ENCODE measurements around the gene GPC5.

GPC5 gene

GRCh38 chr13:91758724-91759123, 360.3 kb downstream of the GPC5 start:
- ChIA-PET POLR2A (no interaction called here), CTCF (no interaction called here)
- DNase-seq (ENCODE audit: extremely low spot score) = no peak
- TF ChIP-seq FOXM1 (IDR thresholded peaks at IDR 0.05; ENCODE audit: borderline replicate concordance) (no peak), L3MBTL2 (conservative IDR thresholded peaks at IDR 0.05) (no peak), LEF1 (IDR thresholded peaks at IDR 0.05; ENCODE audit: borderline replicate concordance) (no peak), SUZ12 (IDR thresholded peaks at IDR 0.05) (no peak), BHLHE40 (IDR thresholded peaks at IDR 0.05; ENCODE audit: borderline replicate concordance) (no peak), FOXA1 (IDR thresholded peaks at IDR 0.05) (no peak), HDGF (IDR thresholded peaks at IDR 0.05; ENCODE audit: borderline replicate concordance) (no peak), SP1 (IDR thresholded peaks at IDR 0.05) (no peak), ARNT (IDR thresholded peaks at IDR 0.05) (no peak), PKNOX1 (IDR thresholded peaks at IDR 0.05) (no peak)

- ChIA-PET CTCF (no interaction called here), POLR2A (no interaction called here)
- DNase-seq (ENCODE audit: extremely low spot score) = no peak
- TF ChIP-seq NFRKB (IDR thresholded peaks at IDR 0.05) = no peak
- TF ChIP-seq ARNT (IDR thresholded peaks at IDR 0.05) = no peak
These were observed 364.5 kb downstream of the GPC5 start for GRCh38 chr13:91762957-91763356.

- ChIA-PET POLR2A (no interaction called here), CTCF (no interaction called here)
- TF ChIP-seq SUZ12 (IDR thresholded peaks at IDR 0.05) = no peak
- no peak for TF ChIP-seq FOXM1 (IDR thresholded peaks at IDR 0.05; ENCODE audit: borderline replicate concordance)
- TF ChIP-seq PKNOX1 (IDR thresholded peaks at IDR 0.05) = no peak
- no peak for TF ChIP-seq ZNF384 (IDR thresholded peaks at IDR 0.05)
- no peak for TF ChIP-seq L3MBTL2 (conservative IDR thresholded peaks at IDR 0.05)
- TF ChIP-seq LEF1 (IDR thresholded peaks at IDR 0.05; ENCODE audit: borderline replicate concordance) = no peak
- TF ChIP-seq HDGF (IDR thresholded peaks at IDR 0.05; ENCODE audit: borderline replicate concordance) = no peak
- TF ChIP-seq FOXA1 (IDR thresholded peaks at IDR 0.05) = no peak
- no peak for TF ChIP-seq ARNT (IDR thresholded peaks at IDR 0.05)
- no peak for TF ChIP-seq CTBP1 (IDR thresholded peaks at IDR 0.05; ENCODE audit: borderline replicate concordance)
- no peak for TF ChIP-seq FOXK2 (IDR thresholded peaks at IDR 0.05)
- TF ChIP-seq BHLHE40 (IDR thresholded peaks at IDR 0.05; ENCODE audit: borderline replicate concordance) = no peak
- TF ChIP-seq SP1 (IDR thresholded peaks at IDR 0.05) = no peak
- no peak for TF ChIP-seq TARDBP (IDR thresholded peaks at IDR 0.05)
- TF ChIP-seq NFRKB (IDR thresholded peaks at IDR 0.05) = no peak
- no peak for TF ChIP-seq ELF4 (IDR thresholded peaks at IDR 0.05)
- no peak for DNase-seq (ENCODE audit: extremely low spot score)
These were observed 366.1 kb downstream of the GPC5 start for GRCh38 chr13:91764527-91764926.

- CTCF ChIA-PET = no interaction called here
- POLR2A ChIA-PET = no interaction called here
- TF ChIP-seq ELF4 (IDR thresholded peaks at IDR 0.05) (no peak), NFRKB (IDR thresholded peaks at IDR 0.05) (no peak), SP1 (IDR thresholded peaks at IDR 0.05) (no peak), BHLHE40 (IDR thresholded peaks at IDR 0.05; ENCODE audit: borderline replicate concordance) (no peak), CTBP1 (IDR thresholded peaks at IDR 0.05; ENCODE audit: borderline replicate concordance) (no peak), ZNF384 (IDR thresholded peaks at IDR 0.05) (no peak), LEF1 (IDR thresholded peaks at IDR 0.05; ENCODE audit: borderline replicate concordance) (no peak), PKNOX1 (IDR thresholded peaks at IDR 0.05) (no peak), L3MBTL2 (conservative IDR thresholded peaks at IDR 0.05) (no peak)
- no peak for DNase-seq (ENCODE audit: extremely low spot score)
These were observed 369.2 kb downstream of the GPC5 start for GRCh38 chr13:91767651-91768050.

GRCh38 chr13:91768746-91769145, 370.3 kb downstream of the GPC5 start:
- CTCF ChIA-PET = no interaction called here

GRCh38 chr13:91771229-91771628, 372.8 kb downstream of the GPC5 start:
- TF ChIP-seq FOXM1 (IDR thresholded peaks at IDR 0.05; ENCODE audit: borderline replicate concordance) (no peak), FOXA1 (IDR thresholded peaks at IDR 0.05) (no peak), TARDBP (IDR thresholded peaks at IDR 0.05) (no peak)
- no peak for DNase-seq (ENCODE audit: extremely low spot score)
- CTCF ChIA-PET = no interaction called here
- POLR2A ChIA-PET = no interaction called here

More at GRCh38 chr13:91768746-91769145, 370.3 kb downstream of the GPC5 start:
- DNase-seq (ENCODE audit: extremely low spot score) = no peak
- TF ChIP-seq ARNT (IDR thresholded peaks at IDR 0.05) (no peak), LEF1 (IDR thresholded peaks at IDR 0.05; ENCODE audit: borderline replicate concordance) (no peak), BHLHE40 (IDR thresholded peaks at IDR 0.05; ENCODE audit: borderline replicate concordance) (no peak), TARDBP (IDR thresholded peaks at IDR 0.05) (no peak), SUZ12 (IDR thresholded peaks at IDR 0.05) (no peak), ZNF384 (IDR thresholded peaks at IDR 0.05) (no peak), FOXA1 (IDR thresholded peaks at IDR 0.05) (no peak)
- POLR2A ChIA-PET = no interaction called here

- CTCF ChIA-PET = no interaction called here
- no peak for DNase-seq (ENCODE audit: extremely low spot score)
- POLR2A ChIA-PET = no interaction called here
- TF ChIP-seq FOXM1 (IDR thresholded peaks at IDR 0.05; ENCODE audit: borderline replicate concordance) (no peak), PKNOX1 (IDR thresholded peaks at IDR 0.05) (no peak), TARDBP (IDR thresholded peaks at IDR 0.05) (no peak), HDGF (IDR thresholded peaks at IDR 0.05; ENCODE audit: borderline replicate concordance) (no peak), ARNT (IDR thresholded peaks at IDR 0.05) (no peak), NFRKB (IDR thresholded peaks at IDR 0.05) (no peak)
These were observed 375.3 kb downstream of the GPC5 start for GRCh38 chr13:91773591-91774227.

Measured in HEK293T (cell line).